ENCODE measurements around the gene PP2D1.
A peak's percentile ranks its signal among the peaks of the same experiment; 100 is the strongest.

DNA sequence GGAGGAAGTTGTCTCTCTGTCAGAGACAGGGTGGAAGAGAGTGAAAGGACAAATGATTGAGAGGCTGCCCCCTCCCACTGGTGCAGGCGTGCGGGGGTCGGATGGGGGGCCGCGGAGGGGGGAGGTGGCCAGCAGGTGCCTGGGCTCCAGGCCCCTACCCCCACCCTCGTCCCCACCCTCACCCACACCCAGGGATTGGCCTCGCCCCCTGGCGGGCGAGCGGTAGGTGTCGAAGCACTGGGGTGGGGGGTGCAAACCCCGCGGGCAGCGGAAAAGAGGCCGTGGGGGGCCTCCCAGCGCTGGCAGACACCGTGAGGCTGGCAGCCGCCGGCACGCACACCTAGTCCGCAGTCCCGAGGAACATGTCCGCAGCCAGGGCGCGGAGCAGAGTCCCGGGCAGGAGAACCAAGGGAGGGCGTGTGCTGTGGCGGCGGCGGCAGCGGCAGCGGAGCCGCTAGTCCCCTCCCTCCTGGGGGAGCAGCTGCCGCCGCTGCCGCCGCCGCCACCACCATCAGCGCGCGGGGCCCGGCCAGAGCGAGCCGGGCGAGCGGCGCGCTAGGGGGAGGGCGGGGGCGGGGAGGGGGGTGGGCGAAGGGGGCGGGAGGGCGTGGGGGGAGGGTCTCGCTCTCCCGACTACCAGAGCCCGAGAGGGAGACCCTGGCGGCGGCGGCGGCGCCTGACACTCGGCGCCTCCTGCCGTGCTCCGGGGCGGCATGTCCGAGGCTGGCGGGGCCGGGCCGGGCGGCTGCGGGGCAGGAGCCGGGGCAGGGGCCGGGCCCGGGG, 27.9 kb upstream of the PP2D1 start, which contains the start of gene KAT2B:
- TF ChIP-seq CTCF (conservative IDR thresholded peaks at IDR 0.05; ENCODE audit: low read depth, low read length) (peak; percentile 72), EZH2 (IDR thresholded peaks at IDR 0.05; ENCODE audit: borderline replicate concordance, low read depth, low read length, poor library complexity, severe bottlenecking) (no peak)

Measured in A673 (cell line).